KOPT-K1 (cell line): Measurements from ENCODE around the gene MYCBPAP.

Source experiments
- H3K27ac ChIP-seq: fragments of 200-600 bp; sonication (generic); 2 replicates; pipeline ENCODE4 v1.5.1; 2016; ENCODE audit warnings: antibody characterized with exemption, mild to moderate bottlenecking, low read depth, low read length; ENCODE audit not compliant: poor library complexity, severe bottlenecking
- H3K36me3 ChIP-seq: fragments of 200-600 bp; sonication (generic); 2 replicates; pipeline ENCODE4 v1.5.1; 2017; ENCODE audit warnings: antibody characterized with exemption, mild to moderate bottlenecking, low read length, moderate library complexity; ENCODE audit not compliant: insufficient read depth
- H3K9me3 ChIP-seq: fragments of 200-600 bp; sonication (generic); 2 replicates; pipeline ENCODE4 v1.5.1; 2017; ENCODE audit warnings: antibody characterized with exemption, low read length, mild to moderate bottlenecking; ENCODE audit not compliant: insufficient read depth, poor library complexity, severe bottlenecking

Gene MYCBPAP

GRCh38 chr17:50507871-50508572, at the start of gene MYCBPAP:
Gene MYCBPAP, plus strand, starts transcription at chr17:50508439. Its CDS starts 236 bp downstream, at chr17:50508675.
- peak within 1 kb of the TSS; percentile 74 for H3K27ac ChIP-seq
- H3K9me3 ChIP-seq = no peaks in the 10 kb centered on the region
- H3K36me3 ChIP-seq = no peaks in the 10 kb centered on the region

- no peaks in the 10 kb centered on the region; the same call in 1 of the 2 replicates for H3K36me3 ChIP-seq
- no peak overlapping the region for H3K27ac ChIP-seq
- no peaks in the 10 kb centered on the region for H3K9me3 ChIP-seq
Observed at GRCh38 chr17:50458701-50459676, 49.2 kb upstream of the MYCBPAP start.

- no peaks in the 10 kb centered on the region for H3K9me3 ChIP-seq
- H3K27ac ChIP-seq = no peak overlapping the region
- no peaks in the 10 kb centered on the region; the same call in 1 of the 2 replicates for H3K36me3 ChIP-seq
Observed at GRCh38 chr17:50459756-50460155, 48.5 kb upstream of the MYCBPAP start.

- no peak overlapping the region for H3K27ac ChIP-seq
Observed at GRCh38 chr17:50460831-50461526, 47.3 kb upstream of the MYCBPAP start.

GRCh38 chr17:50461550-50462132, 46.6 kb upstream of the MYCBPAP start:
- H3K9me3 ChIP-seq = no peaks in the 10 kb centered on the region
- no peaks in the 10 kb centered on the region; the same call in 1 of the 2 replicates for H3K36me3 ChIP-seq
- H3K27ac ChIP-seq = no peak overlapping the region

More at GRCh38 chr17:50460831-50461526, 47.3 kb upstream of the MYCBPAP start:
- Histone ChIP-seq H3K36me3 (no peaks in the 10 kb centered on the region; the same call in 1 of the 2 replicates), H3K9me3 (no peaks in the 10 kb centered on the region)

- H3K36me3 ChIP-seq = no peaks in the 10 kb centered on the region; the same call in 1 of the 2 replicates
- no peak overlapping the region for H3K27ac ChIP-seq
- H3K9me3 ChIP-seq = no peaks in the 10 kb centered on the region
Observed at GRCh38 chr17:50462446-50462845, 45.8 kb upstream of the MYCBPAP start.

- H3K27ac ChIP-seq = no peak overlapping the region
- no peaks in the 10 kb centered on the region; the same call in 1 of the 2 replicates for H3K36me3 ChIP-seq
- no peaks in the 10 kb centered on the region for H3K9me3 ChIP-seq
Observed at GRCh38 chr17:50464121-50464520, 44.1 kb upstream of the MYCBPAP start.

- Histone ChIP-seq H3K36me3 (no peaks in the 10 kb centered on the region; the same call in 1 of the 2 replicates), H3K27ac (no peak overlapping the region), H3K9me3 (no peaks in the 10 kb centered on the region)
Observed at GRCh38 chr17:50464736-50465135, 43.5 kb upstream of the MYCBPAP start.

- Histone ChIP-seq H3K36me3 (no peaks in the 10 kb centered on the region; the same call in 1 of the 2 replicates), H3K9me3 (no peaks in the 10 kb centered on the region), H3K27ac (no peak overlapping the region)
Observed at GRCh38 chr17:50465171-50465570, 43.1 kb upstream of the MYCBPAP start.

- no peaks in the 10 kb centered on the region; the same call in 1 of the 2 replicates for H3K36me3 ChIP-seq
- no peak overlapping the region for H3K27ac ChIP-seq
- H3K9me3 ChIP-seq = no peaks in the 10 kb centered on the region
Observed at GRCh38 chr17:50465635-50466034, 42.6 kb upstream of the MYCBPAP start.

GRCh38 chr17:50466371-50467113, 41.7 kb upstream of the MYCBPAP start:
- H3K9me3 ChIP-seq = no peaks in the 10 kb centered on the region
- H3K36me3 ChIP-seq = no peaks in the 10 kb centered on the region; the same call in 1 of the 2 replicates
- no peak overlapping the region for H3K27ac ChIP-seq

GRCh38 chr17:50467114-50467854, 41.0 kb upstream of the MYCBPAP start:
- Histone ChIP-seq H3K9me3 (no peaks in the 10 kb centered on the region), H3K36me3 (no peaks in the 10 kb centered on the region; the same call in 1 of the 2 replicates), H3K27ac (no peak overlapping the region)

- Histone ChIP-seq H3K9me3 (no peaks in the 10 kb centered on the region), H3K36me3 (no peaks in the 10 kb centered on the region; the same call in 1 of the 2 replicates), H3K27ac (no peak overlapping the region)
Observed at GRCh38 chr17:50467855-50468303, 40.4 kb upstream of the MYCBPAP start.
